GM19463 (cell line): ENCODE data around the gene GALNT15.

Source experiments
- ATAC-seq: cut with Tn5 transposase; IDR thresholded peaks from one replicate; pipeline ENCODE4 v1.9.1; 2021; ENCODE audit warnings: mild to moderate bottlenecking, moderate library complexity; ENCODE audit not compliant: unreplicated experiment

GALNT15 gene

GRCh38 chr3:16279010-16279801, 104.7 kb downstream of the GALNT15 start:
- no peak for ATAC-seq

- no peak for ATAC-seq
Observed at GRCh38 chr3:16280671-16281070, 106.2 kb downstream of the GALNT15 start.
